HG02610 (cell line): ENCODE data around the gene KCNA2.

Source experiments
- ATAC-seq: cut with Tn5 transposase; IDR thresholded peaks from one replicate; pipeline ENCODE4 v1.9.1; 2021; ENCODE audit warnings: mild to moderate bottlenecking, moderate library complexity; ENCODE audit not compliant: unreplicated experiment

The KCNA2 gene

DNA sequence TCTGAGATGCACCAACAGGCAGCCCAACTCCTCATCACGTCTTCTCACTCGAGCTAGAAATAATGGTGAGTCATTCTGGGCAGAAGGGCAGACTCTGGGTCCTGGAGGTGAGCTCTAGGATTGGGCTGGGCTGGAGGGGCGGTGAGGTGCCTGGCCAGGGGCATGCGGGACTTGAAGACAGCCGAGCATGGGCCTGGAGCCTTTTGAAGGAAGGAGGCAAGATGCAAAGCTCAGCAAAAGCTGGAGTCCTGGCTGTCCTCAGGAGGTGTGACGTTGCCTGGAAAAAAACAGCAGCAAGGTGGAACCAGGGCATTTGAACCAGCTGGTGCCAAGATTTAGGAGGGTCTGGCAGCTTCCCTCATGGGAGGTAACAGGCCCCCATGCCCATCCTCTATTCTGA lies 712 bp downstream of the KCNA2 start:
- ATAC-seq: no peak

- ATAC-seq: no peak
Observed at GRCh38 chr1:110604586-110605148, 1.5 kb downstream of the KCNA2 start.

- no peak for ATAC-seq
Observed at GRCh38 chr1:110603058-110603457, 3.1 kb downstream of the KCNA2 start.

DNA sequence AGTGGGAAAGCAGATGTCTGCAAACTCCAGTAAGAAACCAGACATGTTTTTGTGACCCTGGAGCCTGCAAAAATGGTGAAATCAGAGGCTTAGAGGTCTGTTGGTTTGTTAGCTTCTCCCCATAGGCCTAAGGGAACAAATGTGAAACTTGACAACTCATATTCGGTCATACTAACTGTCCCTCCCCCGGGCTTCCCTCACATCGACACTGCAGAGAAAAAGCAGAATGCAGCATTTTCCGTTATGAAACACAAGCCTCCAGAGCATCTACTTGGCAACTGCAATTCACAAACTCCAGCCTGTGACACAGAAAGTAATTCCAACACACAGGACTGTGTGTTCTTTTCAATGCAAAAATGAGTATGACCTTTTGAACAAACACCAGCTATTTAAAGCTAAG lies 3.7 kb downstream of the KCNA2 start:
- no peak for ATAC-seq

DNA sequence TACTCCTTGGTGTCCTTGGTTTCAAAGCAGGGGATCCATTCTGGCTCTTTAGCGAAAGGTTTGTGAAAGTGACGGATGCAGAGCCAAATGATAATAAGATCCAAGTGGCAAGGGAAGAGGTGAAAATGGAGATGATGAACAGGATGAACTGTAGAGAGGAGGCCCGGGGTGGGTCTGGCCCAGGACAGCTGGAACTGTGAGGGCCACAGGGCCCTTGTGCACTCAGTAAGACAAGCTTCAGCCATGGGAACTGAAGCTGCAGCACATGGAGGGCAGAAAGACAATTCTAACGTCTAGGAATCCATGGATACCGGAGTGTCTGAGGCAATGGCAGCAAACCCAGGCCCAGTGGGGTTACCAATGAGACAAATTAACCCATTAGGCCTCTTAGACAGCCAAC lies 4.8 kb downstream of the KCNA2 start:
- ATAC-seq: no peak

DNA sequence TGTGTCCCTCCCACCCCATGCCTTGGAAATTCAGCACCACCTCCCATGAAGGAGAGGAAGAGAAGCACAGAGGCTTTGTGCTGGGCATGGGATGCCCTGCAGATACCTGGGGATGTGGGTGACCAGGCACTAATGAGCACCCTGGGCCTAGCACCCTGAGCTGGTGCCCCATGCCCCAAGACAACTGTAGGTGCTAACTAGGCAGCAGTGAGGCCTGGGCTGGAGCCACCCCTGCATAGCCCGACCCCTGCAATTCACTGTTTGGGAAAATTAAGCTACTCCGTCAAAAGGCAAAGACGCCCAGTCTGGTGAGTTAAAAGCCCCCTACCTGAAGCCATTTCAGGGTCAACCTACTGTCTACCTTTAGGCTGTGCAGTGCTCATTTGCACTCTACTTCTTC lies 5.4 kb downstream of the KCNA2 start:
- no peak for ATAC-seq

DNA sequence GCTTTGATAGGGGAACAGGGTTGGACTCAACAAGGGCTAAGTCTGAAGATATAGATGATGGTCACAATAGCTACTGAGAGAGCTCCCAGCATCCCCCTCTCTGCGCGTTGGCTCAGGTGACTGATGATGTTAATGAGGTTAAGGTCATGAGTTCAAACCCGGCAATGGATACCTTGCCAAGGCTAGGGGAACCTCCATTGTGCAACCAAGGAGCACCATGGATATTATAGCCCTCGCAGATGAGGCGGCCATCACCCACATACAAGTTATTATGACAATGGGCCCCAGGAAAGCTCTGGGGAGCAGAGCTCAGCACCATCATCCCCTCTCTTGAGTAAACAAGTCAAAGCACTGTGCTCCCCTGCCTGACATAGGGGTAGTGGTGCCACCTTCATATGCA lies 8.2 kb downstream of the KCNA2 start:
- no peak for ATAC-seq

DNA sequence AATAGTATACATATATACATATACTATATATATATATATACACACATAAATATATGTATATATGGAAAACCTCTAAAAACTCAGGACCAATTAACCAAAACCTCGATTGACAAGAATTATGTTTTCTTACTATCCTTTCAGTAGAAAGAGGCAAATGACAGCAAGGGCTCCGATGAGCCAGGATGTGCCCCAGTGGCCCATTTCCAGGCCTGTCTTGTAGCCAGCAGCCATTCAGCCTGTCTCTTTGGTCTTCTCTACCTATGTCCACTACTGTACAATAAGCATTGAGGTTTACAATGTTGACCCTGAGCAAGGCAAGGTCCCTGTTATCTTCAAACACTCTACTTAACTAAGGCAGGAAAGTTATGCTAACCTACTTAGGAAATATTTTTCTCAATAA lies 9.8 kb downstream of the KCNA2 start:
- ATAC-seq: no peak

- ATAC-seq: no peak
Observed at GRCh38 chr1:110595353-110595710, 10.8 kb downstream of the KCNA2 start.

DNA sequence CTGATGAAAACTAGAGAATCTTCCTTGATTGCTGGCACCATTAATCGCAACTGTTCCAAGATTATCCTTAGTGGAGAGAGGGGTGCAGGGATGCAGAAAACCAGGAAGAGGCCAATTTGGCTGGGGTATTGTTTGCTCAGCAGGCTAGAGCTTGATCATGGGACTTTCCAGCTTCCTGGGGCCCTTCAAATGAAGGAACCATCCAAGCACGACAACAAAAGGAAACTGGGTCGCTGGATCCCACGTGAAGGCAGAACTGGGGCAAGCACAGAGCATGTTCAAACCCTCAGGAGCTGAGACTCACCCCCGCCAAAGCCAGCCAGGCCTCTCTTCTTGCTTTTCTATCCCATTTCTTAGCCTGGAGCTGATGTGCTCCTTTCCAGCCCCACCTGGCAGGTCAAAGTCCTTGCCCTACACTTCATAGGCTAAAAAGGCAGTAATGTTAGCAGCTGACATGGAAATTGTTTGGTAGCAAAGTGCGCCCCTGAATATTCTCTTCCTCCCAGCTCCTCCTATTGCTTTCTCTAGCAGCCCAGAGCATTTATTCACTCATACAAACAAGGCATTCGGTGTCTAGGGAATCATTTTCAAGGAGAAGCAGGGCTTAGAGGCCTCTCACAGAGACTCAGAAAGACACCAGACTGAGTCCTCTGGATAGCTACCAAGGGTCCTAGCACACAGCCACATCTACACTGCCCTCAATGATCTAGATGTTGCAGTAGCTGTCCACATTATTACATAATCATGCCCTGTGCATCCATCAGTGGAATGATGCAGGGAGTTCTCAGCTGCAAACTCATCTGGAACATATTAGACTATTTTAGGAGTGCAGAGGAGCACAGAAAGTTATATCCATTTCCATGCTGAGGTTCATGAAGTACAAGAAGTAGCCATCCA lies 11.5 kb downstream of the KCNA2 start:
- ATAC-seq: no peak

- no peak for ATAC-seq
Observed at GRCh38 chr1:110593902-110594301, 12.3 kb downstream of the KCNA2 start.

GRCh38 chr1:110591956-110592355 lies 14.2 kb downstream of the KCNA2 start:
- ATAC-seq: no peak

DNA sequence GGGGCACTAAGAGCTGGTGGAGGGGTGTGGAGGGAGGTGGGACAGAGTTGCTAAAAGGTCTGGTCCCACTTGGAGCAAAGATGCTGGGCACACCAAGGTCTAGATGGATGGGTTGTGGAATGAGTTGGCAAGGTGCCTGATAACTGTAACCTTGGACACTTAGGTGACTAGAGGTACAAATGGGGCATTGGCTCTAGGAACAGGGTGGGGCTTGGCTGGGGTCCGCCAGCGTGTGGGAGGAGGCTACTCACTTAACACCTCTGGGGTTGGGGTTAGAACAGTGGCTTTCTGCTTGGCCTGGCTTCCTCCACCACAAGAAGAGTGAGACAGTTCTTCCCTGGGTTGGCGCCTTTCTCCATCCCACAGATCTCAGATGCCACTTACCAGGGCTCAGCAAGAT lies 17.2 kb downstream of the KCNA2 start:
- ATAC-seq: no peak

- ATAC-seq: no peak
Observed at GRCh38 chr1:110588486-110588885, 17.7 kb downstream of the KCNA2 start.

DNA sequence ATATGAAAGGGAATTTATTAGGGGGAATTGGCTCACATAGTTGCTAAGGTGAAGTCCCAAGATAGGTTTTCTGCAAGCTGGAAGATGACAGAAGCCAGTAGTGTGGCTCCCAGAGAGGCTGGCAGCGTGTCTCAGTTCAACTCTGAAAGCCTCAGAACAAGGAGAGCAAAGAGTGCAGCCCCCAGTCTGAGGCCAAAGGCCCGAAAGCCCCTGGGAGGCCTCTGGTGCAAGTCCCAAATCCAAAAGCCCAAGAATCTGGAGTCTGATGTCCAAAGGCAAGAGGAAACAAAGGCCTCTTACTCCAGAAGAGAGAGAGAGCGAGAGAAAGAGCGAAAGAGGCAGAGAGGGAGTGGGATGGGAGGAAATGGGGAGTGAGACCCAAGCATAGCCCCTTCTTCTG lies 18.3 kb downstream of the KCNA2 start:
- ATAC-seq: no peak

DNA sequence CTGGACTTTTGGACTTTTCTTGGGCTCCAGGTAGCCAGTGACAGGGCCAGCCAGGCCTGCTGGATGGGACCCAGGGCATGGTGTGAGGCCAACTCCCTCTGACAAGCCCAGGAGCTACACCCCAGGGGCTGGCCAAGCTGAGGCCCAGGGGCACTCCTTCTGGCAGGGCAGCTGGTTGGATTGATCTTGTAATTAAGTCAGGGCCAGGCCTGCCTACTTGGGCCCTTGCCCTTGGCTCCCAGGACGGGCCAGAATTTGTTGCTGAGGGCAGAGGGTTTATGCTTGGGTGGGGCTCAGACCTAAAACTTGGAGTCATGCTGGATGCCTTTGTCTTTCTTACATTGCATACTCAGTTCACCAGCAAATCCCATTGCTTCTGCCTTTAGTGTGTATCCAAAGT lies 20.7 kb downstream of the KCNA2 start:
- ATAC-seq: no peak

DNA sequence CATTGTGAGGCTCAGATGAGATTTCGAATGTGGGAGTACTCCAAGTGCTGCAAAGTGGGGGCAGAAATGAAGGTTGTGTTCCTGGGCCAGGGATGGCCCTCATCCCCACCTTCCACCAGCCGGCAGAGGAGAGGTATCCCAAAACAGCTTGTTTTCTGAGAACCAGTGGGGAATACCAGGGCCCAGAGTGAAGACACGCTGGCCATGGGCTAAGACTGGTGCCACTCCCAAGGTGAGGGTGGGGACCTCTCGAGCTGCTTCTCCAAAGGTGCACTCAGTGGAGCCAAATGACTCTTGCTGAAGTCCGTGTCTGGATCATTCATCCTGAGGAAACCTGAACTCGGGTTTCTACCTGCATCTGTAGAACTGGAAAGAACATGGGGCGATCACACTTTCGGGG lies 22.1 kb downstream of the KCNA2 start:
- no peak for ATAC-seq

- ATAC-seq: no peak
Observed at GRCh38 chr1:110583505-110583904, 22.7 kb downstream of the KCNA2 start.

DNA sequence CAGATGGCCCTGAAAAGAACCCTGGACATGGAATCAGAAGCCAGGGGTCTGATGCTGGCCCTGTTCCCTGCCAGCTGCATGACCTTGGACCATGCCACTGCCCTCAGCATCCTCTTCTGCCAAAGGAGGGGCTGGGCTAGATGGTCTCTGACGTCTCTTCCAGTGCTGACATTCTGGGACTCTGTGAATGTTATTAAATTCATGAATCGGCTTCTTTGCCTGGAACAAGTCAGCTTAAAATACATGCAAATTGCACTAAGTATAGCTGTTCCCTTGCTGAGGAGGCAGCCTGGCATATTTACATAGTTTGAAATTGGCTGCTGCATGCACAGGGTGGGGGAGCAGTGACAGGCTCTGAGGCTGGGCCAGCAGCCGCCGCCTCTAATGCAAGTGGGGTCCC lies 23.8 kb downstream of the KCNA2 start:
- ATAC-seq: no peak

GRCh38 chr1:110581682-110582145 lies 24.4 kb downstream of the KCNA2 start:
- ATAC-seq: no peak

DNA sequence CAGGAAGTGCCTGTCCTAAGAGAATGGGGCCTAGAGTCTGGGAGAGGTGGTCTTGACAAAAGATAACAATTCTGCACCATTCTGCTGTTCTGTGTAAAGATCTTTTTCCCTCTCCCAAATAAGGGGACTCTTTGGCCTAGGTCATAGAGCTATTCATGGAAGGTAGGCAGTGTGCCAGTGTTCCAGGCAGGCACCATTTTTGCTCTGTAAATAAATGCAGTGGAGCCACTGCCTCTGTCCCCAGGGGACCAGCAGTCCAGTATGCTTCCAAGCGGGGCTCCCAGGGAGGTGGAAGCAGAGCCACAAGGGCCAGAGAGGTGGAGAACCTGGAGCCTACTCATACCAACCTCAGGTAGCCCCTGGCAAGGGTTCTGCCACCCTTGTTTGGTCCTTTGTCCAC lies 25.9 kb downstream of the KCNA2 start:
- no peak for ATAC-seq

- no peak for ATAC-seq
Observed at GRCh38 chr1:110579460-110579859, 26.7 kb downstream of the KCNA2 start.

GRCh38 chr1:110576441-110576840 lies 29.7 kb downstream of the KCNA2 start:
- ATAC-seq: no peak
